GM23338 (cell line): ENCODE results near the gene EOLA2.

ENCODE experiments used
- CREB1 ChIP-seq: fragments of 250-450 bp; sonication (Bioruptor Pico); IDR thresholded peaks from 2 replicates; pipeline ENCODE4 v1.5.0; 2020; ENCODE audit warnings: low read depth, mild to moderate bottlenecking, moderate library complexity
- CTCF ChIP-seq, 2 experiments: fragments of 200-600 bp in 1 of 2; sonication (generic) in 1 of 2; conservative IDR thresholded peaks; 2 replicates each; pipeline versions ENCODE4 v1.5.1 to v1.6.1; 2016 to 2017; ENCODE audit warnings: antibody characterized with exemption in 2 of 2, low read depth in 2 of 2, mild to moderate bottlenecking in 2 of 2, moderate library complexity in 1 of 2
- EZH2 ChIP-seq: fragments of 200-600 bp; sonication (generic); IDR thresholded peaks from one replicate; pipeline ENCODE4 v1.8.0; 2017; ENCODE audit warnings: antibody characterized with exemption, mild to moderate bottlenecking, low read depth; ENCODE audit not compliant: unreplicated experiment
- EZH2phosphoT487 ChIP-seq: fragments of 200-600 bp; sonication (generic); IDR thresholded peaks from one replicate; pipeline ENCODE4 v1.8.1; 2018; ENCODE audit warnings: antibody characterized with exemption; ENCODE audit not compliant: unreplicated experiment
- JUNB ChIP-seq: IDR thresholded peaks from one replicate; pipeline ENCODE4 v1.6.1; 2016; ENCODE audit warnings: antibody characterized with exemption; ENCODE audit not compliant: unreplicated experiment
- NANOG ChIP-seq: IDR thresholded peaks from 2 replicates; pipeline ENCODE4 v1.6.1; 2016; ENCODE audit warnings: antibody characterized with exemption, borderline replicate concordance
- POLR2AphosphoS5 ChIP-seq: IDR thresholded peaks from 2 replicates; pipeline ENCODE4 v1.6.1; 2016; ENCODE audit warnings: antibody characterized with exemption, low read depth
- STAT1 ChIP-seq: IDR thresholded peaks from one replicate; pipeline ENCODE4 v1.6.1; 2016; ENCODE audit warnings: antibody characterized with exemption; ENCODE audit not compliant: unreplicated experiment
- ZNF114 ChIP-seq: fragments of 250-450 bp; sonication (Bioruptor Pico); IDR thresholded peaks from 2 replicates; pipeline ENCODE4 v1.5.0; 2020; ENCODE audit warnings: mild to moderate bottlenecking, moderate library complexity
- ZNF331 ChIP-seq: fragments of 250-450 bp; sonication (Bioruptor Pico); IDR thresholded peaks from 2 replicates; pipeline ENCODE4 v1.5.0; 2020; ENCODE audit warnings: low read depth, mild to moderate bottlenecking, moderate library complexity
- TF ChIP-seq, protein P1 (sequence below): IDR thresholded peaks from 2 replicates; pipeline ENCODE4 v1.6.1; 2016; ENCODE audit warnings: antibody characterized with exemption
- TF ChIP-seq, protein P2 (sequence below): IDR thresholded peaks from one replicate; pipeline ENCODE4 v1.6.1; 2018; ENCODE audit warnings: antibody characterized with exemption; ENCODE audit not compliant: unreplicated experiment
- TF ChIP-seq, protein P3 (sequence below): fragments of 250-450 bp; sonication (Bioruptor Pico); IDR thresholded peaks from 2 replicates; pipeline ENCODE4 v1.5.0; 2020; ENCODE audit warnings: mild to moderate bottlenecking, moderate library complexity

GRCh38 chrX:149937871-149938426 is 342 bp downstream of the EOLA2 start:
- TF ChIP-seq, protein P1, sequence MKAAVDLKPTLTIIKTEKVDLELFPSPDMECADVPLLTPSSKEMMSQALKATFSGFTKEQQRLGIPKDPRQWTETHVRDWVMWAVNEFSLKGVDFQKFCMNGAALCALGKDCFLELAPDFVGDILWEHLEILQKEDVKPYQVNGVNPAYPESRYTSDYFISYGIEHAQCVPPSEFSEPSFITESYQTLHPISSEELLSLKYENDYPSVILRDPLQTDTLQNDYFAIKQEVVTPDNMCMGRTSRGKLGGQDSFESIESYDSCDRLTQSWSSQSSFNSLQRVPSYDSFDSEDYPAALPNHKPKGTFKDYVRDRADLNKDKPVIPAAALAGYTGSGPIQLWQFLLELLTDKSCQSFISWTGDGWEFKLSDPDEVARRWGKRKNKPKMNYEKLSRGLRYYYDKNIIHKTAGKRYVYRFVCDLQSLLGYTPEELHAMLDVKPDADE = no peak
- TF ChIP-seq POLR2AphosphoS5 = no peak
- no peak for TF ChIP-seq CTCF (conservative IDR thresholded peaks at IDR 0.05; ENCODE audit: low read depth in 2 of 2)
- no peak for TF ChIP-seq EZH2
- TF ChIP-seq JUNB = no peak
- TF ChIP-seq, protein P2, sequence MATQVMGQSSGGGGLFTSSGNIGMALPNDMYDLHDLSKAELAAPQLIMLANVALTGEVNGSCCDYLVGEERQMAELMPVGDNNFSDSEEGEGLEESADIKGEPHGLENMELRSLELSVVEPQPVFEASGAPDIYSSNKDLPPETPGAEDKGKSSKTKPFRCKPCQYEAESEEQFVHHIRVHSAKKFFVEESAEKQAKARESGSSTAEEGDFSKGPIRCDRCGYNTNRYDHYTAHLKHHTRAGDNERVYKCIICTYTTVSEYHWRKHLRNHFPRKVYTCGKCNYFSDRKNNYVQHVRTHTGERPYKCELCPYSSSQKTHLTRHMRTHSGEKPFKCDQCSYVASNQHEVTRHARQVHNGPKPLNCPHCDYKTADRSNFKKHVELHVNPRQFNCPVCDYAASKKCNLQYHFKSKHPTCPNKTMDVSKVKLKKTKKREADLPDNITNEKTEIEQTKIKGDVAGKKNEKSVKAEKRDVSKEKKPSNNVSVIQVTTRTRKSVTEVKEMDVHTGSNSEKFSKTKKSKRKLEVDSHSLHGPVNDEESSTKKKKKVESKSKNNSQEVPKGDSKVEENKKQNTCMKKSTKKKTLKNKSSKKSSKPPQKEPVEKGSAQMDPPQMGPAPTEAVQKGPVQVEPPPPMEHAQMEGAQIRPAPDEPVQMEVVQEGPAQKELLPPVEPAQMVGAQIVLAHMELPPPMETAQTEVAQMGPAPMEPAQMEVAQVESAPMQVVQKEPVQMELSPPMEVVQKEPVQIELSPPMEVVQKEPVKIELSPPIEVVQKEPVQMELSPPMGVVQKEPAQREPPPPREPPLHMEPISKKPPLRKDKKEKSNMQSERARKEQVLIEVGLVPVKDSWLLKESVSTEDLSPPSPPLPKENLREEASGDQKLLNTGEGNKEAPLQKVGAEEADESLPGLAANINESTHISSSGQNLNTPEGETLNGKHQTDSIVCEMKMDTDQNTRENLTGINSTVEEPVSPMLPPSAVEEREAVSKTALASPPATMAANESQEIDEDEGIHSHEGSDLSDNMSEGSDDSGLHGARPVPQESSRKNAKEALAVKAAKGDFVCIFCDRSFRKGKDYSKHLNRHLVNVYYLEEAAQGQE = no peak
- no peak for TF ChIP-seq EZH2phosphoT487
- TF ChIP-seq ZNF114 (CRISPR knock-in tag) = no peak
- TF ChIP-seq STAT1 = no peak
- TF ChIP-seq CREB1 (CRISPR knock-in tag) = no peak
- no peak for TF ChIP-seq ZNF331 (CRISPR knock-in tag)
- TF ChIP-seq NANOG = no peak
- TF ChIP-seq, protein P3, sequence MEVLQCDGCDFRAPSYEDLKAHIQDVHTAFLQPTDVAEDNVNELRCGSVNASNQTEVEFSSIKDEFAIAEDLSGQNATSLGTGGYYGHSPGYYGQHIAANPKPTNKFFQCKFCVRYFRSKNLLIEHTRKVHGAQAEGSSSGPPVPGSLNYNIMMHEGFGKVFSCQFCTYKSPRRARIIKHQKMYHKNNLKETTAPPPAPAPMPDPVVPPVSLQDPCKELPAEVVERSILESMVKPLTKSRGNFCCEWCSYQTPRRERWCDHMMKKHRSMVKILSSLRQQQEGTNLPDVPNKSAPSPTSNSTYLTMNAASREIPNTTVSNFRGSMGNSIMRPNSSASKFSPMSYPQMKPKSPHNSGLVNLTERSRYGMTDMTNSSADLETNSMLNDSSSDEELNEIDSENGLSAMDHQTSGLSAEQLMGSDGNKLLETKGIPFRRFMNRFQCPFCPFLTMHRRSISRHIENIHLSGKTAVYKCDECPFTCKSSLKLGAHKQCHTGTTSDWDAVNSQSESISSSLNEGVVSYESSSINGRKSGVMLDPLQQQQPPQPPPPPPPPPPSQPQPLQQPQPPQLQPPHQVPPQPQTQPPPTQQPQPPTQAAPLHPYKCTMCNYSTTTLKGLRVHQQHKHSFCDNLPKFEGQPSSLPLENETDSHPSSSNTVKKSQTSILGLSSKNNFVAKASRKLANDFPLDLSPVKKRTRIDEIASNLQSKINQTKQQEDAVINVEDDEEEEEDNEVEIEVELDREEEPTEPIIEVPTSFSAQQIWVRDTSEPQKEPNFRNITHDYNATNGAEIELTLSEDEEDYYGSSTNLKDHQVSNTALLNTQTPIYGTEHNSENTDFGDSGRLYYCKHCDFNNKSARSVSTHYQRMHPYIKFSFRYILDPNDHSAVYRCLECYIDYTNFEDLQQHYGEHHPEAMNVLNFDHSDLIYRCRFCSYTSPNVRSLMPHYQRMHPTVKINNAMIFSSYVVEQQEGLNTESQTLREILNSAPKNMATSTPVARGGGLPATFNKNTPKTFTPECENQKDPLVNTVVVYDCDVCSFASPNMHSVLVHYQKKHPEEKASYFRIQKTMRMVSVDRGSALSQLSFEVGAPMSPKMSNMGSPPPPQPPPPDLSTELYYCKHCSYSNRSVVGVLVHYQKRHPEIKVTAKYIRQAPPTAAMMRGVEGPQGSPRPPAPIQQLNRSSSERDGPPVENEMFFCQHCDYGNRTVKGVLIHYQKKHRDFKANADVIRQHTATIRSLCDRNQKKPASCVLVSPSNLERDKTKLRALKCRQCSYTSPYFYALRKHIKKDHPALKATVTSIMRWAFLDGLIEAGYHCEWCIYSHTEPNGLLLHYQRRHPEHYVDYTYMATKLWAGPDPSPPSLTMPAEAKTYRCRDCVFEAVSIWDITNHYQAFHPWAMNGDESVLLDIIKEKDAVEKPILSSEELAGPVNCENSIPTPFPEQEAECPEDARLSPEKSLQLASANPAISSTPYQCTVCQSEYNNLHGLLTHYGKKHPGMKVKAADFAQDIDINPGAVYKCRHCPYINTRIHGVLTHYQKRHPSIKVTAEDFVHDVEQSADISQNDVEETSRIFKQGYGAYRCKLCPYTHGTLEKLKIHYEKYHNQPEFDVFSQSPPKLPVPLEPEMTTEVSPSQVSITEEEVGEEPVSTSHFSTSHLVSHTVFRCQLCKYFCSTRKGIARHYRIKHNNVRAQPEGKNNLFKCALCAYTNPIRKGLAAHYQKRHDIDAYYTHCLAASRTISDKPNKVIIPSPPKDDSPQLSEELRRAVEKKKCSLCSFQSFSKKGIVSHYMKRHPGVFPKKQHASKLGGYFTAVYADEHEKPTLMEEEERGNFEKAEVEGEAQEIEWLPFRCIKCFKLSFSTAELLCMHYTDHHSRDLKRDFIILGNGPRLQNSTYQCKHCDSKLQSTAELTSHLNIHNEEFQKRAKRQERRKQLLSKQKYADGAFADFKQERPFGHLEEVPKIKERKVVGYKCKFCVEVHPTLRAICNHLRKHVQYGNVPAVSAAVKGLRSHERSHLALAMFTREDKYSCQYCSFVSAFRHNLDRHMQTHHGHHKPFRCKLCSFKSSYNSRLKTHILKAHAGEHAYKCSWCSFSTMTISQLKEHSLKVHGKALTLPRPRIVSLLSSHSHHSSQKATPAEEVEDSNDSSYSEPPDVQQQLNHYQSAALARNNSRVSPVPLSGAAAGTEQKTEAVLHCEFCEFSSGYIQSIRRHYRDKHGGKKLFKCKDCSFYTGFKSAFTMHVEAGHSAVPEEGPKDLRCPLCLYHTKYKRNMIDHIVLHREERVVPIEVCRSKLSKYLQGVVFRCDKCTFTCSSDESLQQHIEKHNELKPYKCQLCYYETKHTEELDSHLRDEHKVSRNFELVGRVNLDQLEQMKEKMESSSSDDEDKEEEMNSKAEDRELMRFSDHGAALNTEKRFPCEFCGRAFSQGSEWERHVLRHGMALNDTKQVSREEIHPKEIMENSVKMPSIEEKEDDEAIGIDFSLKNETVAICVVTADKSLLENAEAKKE (CRISPR knock-in tag) = no peak
